Measurements from ENCODE around the gene LRRFIP1.

The LRRFIP1 gene

GRCh38 chr2:237704501-237705434 lies 77.4 kb downstream of the LRRFIP1 start:
- no peak for DNase-seq (ENCODE audit: low spot score)

GRCh38 chr2:237706257-237706656 lies 78.9 kb downstream of the LRRFIP1 start:
- no peak for DNase-seq (ENCODE audit: low spot score)

- no peak for DNase-seq (ENCODE audit: low spot score)
Measured at GRCh38 chr2:237708065-237708398, 80.6 kb downstream of the LRRFIP1 start.

- no peak for DNase-seq (ENCODE audit: low spot score)
Measured at GRCh38 chr2:237708491-237708890, 81.1 kb downstream of the LRRFIP1 start.

GRCh38 chr2:237708961-237709360 lies 81.6 kb downstream of the LRRFIP1 start:
- DNase-seq (ENCODE audit: low spot score) = no peak

- no peak for DNase-seq (ENCODE audit: low spot score)
Measured at GRCh38 chr2:237711458-237712150, 84.2 kb downstream of the LRRFIP1 start.

GRCh38 chr2:237712477-237713377 lies 85.3 kb downstream of the LRRFIP1 start:
- no peak for DNase-seq (ENCODE audit: low spot score)

GRCh38 chr2:237714690-237715458 lies 87.5 kb downstream of the LRRFIP1 start:
- no peak for DNase-seq (ENCODE audit: low spot score)

GRCh38 chr2:237715459-237715947 lies 88.1 kb downstream of the LRRFIP1 start:
- no peak for DNase-seq (ENCODE audit: low spot score)

GRCh38 chr2:237716011-237716410 lies 88.6 kb downstream of the LRRFIP1 start:
- DNase-seq (ENCODE audit: low spot score) = no peak

GRCh38 chr2:237717366-237718276 lies 90.2 kb downstream of the LRRFIP1 start:
- DNase-seq (ENCODE audit: low spot score) = no peak

- no peak for DNase-seq (ENCODE audit: low spot score)
Measured at GRCh38 chr2:237718277-237718634, 90.9 kb downstream of the LRRFIP1 start.

GRCh38 chr2:237720444-237720843 lies 93.1 kb downstream of the LRRFIP1 start:
- DNase-seq (ENCODE audit: low spot score) = no peak

- DNase-seq (ENCODE audit: low spot score) = no peak
Measured at GRCh38 chr2:237720957-237721356, 93.6 kb downstream of the LRRFIP1 start.

- DNase-seq (ENCODE audit: low spot score) = no peak
Measured at GRCh38 chr2:237721458-237721857, 94.1 kb downstream of the LRRFIP1 start.

GRCh38 chr2:237722616-237723015 lies 95.2 kb downstream of the LRRFIP1 start:
- no peak for DNase-seq (ENCODE audit: low spot score)

- DNase-seq (ENCODE audit: low spot score) = no peak
Measured at GRCh38 chr2:237723023-237723422, 95.6 kb downstream of the LRRFIP1 start.

GRCh38 chr2:237723602-237724001 lies 96.2 kb downstream of the LRRFIP1 start:
- DNase-seq (ENCODE audit: low spot score) = no peak

- DNase-seq (ENCODE audit: low spot score) = no peak
Measured at GRCh38 chr2:237724811-237725478, 97.6 kb downstream of the LRRFIP1 start.

- no peak for DNase-seq (ENCODE audit: low spot score)
Measured at GRCh38 chr2:237725661-237726060, 98.3 kb downstream of the LRRFIP1 start.

Data from putamen (tissue), 1 donor.